H1 (cell line): ENCODE results near the gene SIGLEC15. TPM values are rescaled to one million over a fixed set of nuclear protein-coding genes. Genes with fewer than 3 reads are reported as not detected.

Experiments
- EGR1 ChIP-seq: IDR thresholded peaks from 2 replicates; pipeline ENCODE4 v1.6.1; 2011; ENCODE audit warnings: low read depth, low read length, borderline replicate concordance
- SIN3A ChIP-seq, 2 experiments: IDR thresholded peaks in 1 of 2; conservative IDR thresholded peaks in 1 of 2; 2 replicates each; pipeline ENCODE4 v1.6.1; 2011 to 2012; ENCODE audit warnings: low read length in 2 of 2, improper control_type of control experiment in 1 of 2, low read depth in 1 of 2, mild to moderate bottlenecking in 1 of 2
- polyA plus RNA-seq, 7 experiments: library from polyadenylated mRNA; depleted of rRNA in 3 of 7; stranded (reverse) in 5 of 7; unstranded in 2 of 7; fragments of >200 nt in 5 of 7; fragments of 200-250 nt in 2 of 7; gene quantifications; 1 replicate in 5 of 7; 2 replicates in 1 of 7; 4 replicates in 1 of 7; pipeline versions ENCODE4 v1.2.1 to v1.2.3, GENCODE V29; 2011 to 2013; ENCODE audit warnings: missing spikeins in 2 of 7, mixed read lengths in 2 of 7
- total RNA-seq: library from RNA; stranded (reverse); fragmentation: NEBNext Ultra II Directional; extraction: Animal tissue kit (Norgen Biotek cat#: 25700); gene quantifications from 2 replicates; pipeline ENCODE4 v1.2.1, GENCODE V29; 2021

SIGLEC15 gene
- total and polyA plus RNA-seq, 2 of the 8 experiments (the other 6 are each of a cell fraction or from before 2014, with no cell fraction given), result 0.20 to 0.37 TPM

DNA sequence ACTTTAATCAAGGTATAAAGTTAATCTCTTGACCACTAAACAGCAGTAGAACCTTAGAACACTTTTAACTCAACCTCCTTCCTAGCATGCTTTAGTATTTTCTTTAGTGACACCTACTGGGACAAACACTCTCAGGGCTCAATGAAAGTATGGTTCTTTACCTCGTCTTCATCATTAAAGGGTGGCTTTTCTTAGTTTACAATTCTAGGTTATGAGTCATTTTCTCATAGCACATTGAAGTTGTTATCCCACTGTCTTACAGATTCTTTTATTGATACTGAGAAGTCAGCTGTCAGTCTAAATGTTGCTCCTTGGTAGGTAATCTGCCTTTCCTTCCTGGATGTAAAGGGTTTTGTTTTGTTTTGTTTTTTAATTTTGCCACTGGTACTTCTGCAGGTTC, 38.0 kb downstream of the SIGLEC15 start (continued):
- TF ChIP-seq SIN3A (conservative IDR thresholded peaks at IDR 0.05 in 1 of 2, IDR thresholded peaks at IDR 0.05 in 1 of 2; ENCODE audit: low read depth in 1 of 2, low read length in 2 of 2) (no peak), EGR1 (no peak)
- TF ChIP-seq, all 59 proteins: peak for 0
